ENCODE results near the gene DCP1A.

DNA sequence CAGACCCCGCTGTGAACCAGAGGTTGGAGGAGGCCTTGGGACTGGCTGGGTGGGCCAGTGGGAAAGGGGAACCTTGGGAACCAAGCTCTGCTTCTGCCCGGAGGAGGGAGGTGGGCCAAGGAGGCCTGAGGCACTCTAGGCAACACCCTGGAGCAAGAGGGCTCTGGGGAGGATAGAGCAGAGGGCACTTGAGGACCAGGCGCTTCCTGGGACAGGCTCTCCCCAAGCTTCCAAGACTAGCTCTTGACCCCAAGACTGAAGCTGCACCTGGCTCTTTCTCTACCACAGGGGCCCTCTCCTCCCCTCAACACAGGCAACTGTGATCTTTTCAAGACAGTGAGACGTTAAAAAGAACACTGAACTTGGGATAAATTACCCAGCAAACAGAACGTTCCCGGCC lies 111.8 kb downstream of the DCP1A start:
- no peak for TF ChIP-seq RFX5 (IDR thresholded peaks at IDR 0.05; ENCODE audit: low read length)
- no peak for TF ChIP-seq PBX3 (IDR thresholded peaks at IDR 0.05)
- TF ChIP-seq CTCF (IDR thresholded peaks at IDR 0.05): no peak
- no peak for TF ChIP-seq CHD2 (IDR thresholded peaks at IDR 0.05; ENCODE audit: low read length, partially characterized antibody)
- no peak for TF ChIP-seq RAD21 (IDR thresholded peaks at IDR 0.05; ENCODE audit: low read length)
- TF ChIP-seq POLR2AphosphoS5 (IDR thresholded peaks at IDR 0.05; ENCODE audit: low read depth, low read length): no peak
- TF ChIP-seq YY1 (IDR thresholded peaks at IDR 0.05; ENCODE audit: low read depth): no peak
- no peak for TF ChIP-seq JUND (IDR thresholded peaks at IDR 0.05)
- TF ChIP-seq ELF1 (IDR thresholded peaks at IDR 0.05): no peak
- TF ChIP-seq RCOR1 (IDR thresholded peaks at IDR 0.05; ENCODE audit: low read length): no peak
- TF ChIP-seq RXRA (IDR thresholded peaks at IDR 0.05; ENCODE audit: borderline replicate concordance, low read depth): no peak

Measured in SK-N-SH (cell line).